A549 (cell line): ENCODE measurements around the gene KLF16. TPM values are rescaled to one million over a fixed set of nuclear protein-coding genes. Genes with fewer than 3 reads are reported as not detected.

Experiments
- ATAC-seq, 2 experiments: fragments of 200-7000 bp in 1 of 2; fragments of >200 bp in 1 of 2; cut with Nextera tagmentation in 1 of 2; cut with Tn5 transposase in 1 of 2; 3 replicates each; pipeline versions ENCODE4 v1.8.0 to v1.9.1; 2018 to 2020; ENCODE audit warnings: mild to moderate bottlenecking in 1 of 2, moderate library complexity in 1 of 2
- CTCF ChIA-PET: fragments of 300-600 bp; sonication (Branson Sonifier 250); formaldehyde crosslinking; extraction: SDS; loops from one replicate; lab custom pipeline; 2021; ENCODE audit warnings: antibody characterized with exemption, inconsistent platforms; lab: Yijun Ruan, JAX
- POLR2A ChIA-PET: fragments of 350-600 bp; formaldehyde crosslinking; extraction: SDS; loops from one replicate; lab custom pipeline; 2021; ENCODE audit warnings: antibody characterized with exemption, inconsistent platforms; lab: Yijun Ruan, JAX
- DNase-seq, 2 experiments: peaks; one replicate each; pipeline versions ENCODE4 v3.0.0 to v3.0.0-alpha.2; 2011 to 2016; ENCODE audit warnings: low read depth in 1 of 2, low spot score in 1 of 2
- FAIRE-seq: peaks from 2 replicates; lab custom pipeline; 2011; peaks lifted over from hg19 to GRCh38; lab: Jason Lieb, UNC
- H3K27ac ChIP-seq, 2 experiments: fragments of >200 bp; sonication (Bioruptor Twin); formaldehyde crosslinking; 3 replicates each; pipeline ENCODE4 v1.5.1; 2016 to 2017
- H3K4me1 ChIP-seq: fragments of >200 bp; sonication (Bioruptor Twin); formaldehyde crosslinking; 3 replicates; pipeline ENCODE4 v1.6.1; 2016
- H3K4me2 ChIP-seq: fragments of >200 bp; sonication (Bioruptor Twin); formaldehyde crosslinking; 3 replicates; pipeline ENCODE4 v1.6.1; 2016
- H3K4me3 ChIP-seq: fragments of >200 bp; sonication (Bioruptor Twin); formaldehyde crosslinking; 3 replicates; pipeline ENCODE4 v1.5.1; 2016
- H3K9me3 ChIP-seq: fragments of >200 bp; sonication (Bioruptor Twin); formaldehyde crosslinking; 3 replicates; pipeline ENCODE4 v1.6.1; 2016
- BHLHE40 ChIP-seq: IDR thresholded peaks from 2 replicates; pipeline ENCODE4 v1.6.1; 2012; ENCODE audit warnings: low read depth, low read length, inconsistent platforms
- CBX8 ChIP-seq: fragments of 200-600 bp; sonication (generic); IDR thresholded peaks from 2 replicates; pipeline ENCODE4 v1.6.1; 2016
- EHF ChIP-seq: fragments of 250-450 bp; sonication (Bioruptor Pico); IDR thresholded peaks from 2 replicates; pipeline ENCODE4 v1.5.0; 2020; ENCODE audit warnings: mild to moderate bottlenecking
- FOSL2 ChIP-seq, 2 experiments: fragments of 450-650 bp in 1 of 2; fragments of >200 bp in 1 of 2; sonication (Bioruptor Twin) in 1 of 2; formaldehyde crosslinking; IDR thresholded peaks; 2 replicates each; pipeline versions ENCODE4 v1.5.0 to v1.6.1; 2016 to 2020; ENCODE audit warnings: mild to moderate bottlenecking in 1 of 2, moderate library complexity in 1 of 2
- FOXS1 ChIP-seq: fragments of 250-450 bp; sonication (Bioruptor Pico); IDR thresholded peaks from 2 replicates; pipeline ENCODE4 v1.5.0; 2020; ENCODE audit warnings: mild to moderate bottlenecking, moderate library complexity
- HDAC2 ChIP-seq: fragments of 200-600 bp; sonication (generic); IDR thresholded peaks from 2 replicates; pipeline ENCODE4 v1.6.1; 2016
- HEYL ChIP-seq: fragments of 250-450 bp; sonication (Bioruptor Pico); IDR thresholded peaks from 2 replicates; pipeline ENCODE4 v1.8.0; 2021; ENCODE audit warnings: mild to moderate bottlenecking, moderate library complexity
- MAFK ChIP-seq: fragments of 450-650 bp; IDR thresholded peaks from 2 replicates; pipeline ENCODE4 v1.6.1; 2014; ENCODE audit not compliant: partially characterized antibody
- MYC ChIP-seq: IDR thresholded peaks from 2 replicates; pipeline ENCODE4 v1.6.1; 2012; ENCODE audit warnings: mild to moderate bottlenecking, inconsistent platforms, low read length, improper control_type of control experiment, borderline replicate concordance
- NFE2L2 ChIP-seq: fragments of 150-350 bp; conservative IDR thresholded peaks from 2 replicates; pipeline ENCODE4 v1.6.1; 2014; ENCODE audit warnings: low read length
- NPAS2 ChIP-seq: fragments of 250-450 bp; sonication (Bioruptor Pico); IDR thresholded peaks from 2 replicates; pipeline ENCODE4 v1.8.0; 2022; ENCODE audit warnings: mild to moderate bottlenecking, moderate library complexity, borderline replicate concordance
- PBX3 ChIP-seq: IDR thresholded peaks from 2 replicates; pipeline ENCODE4 v1.6.1; 2012
- POLR2A ChIP-seq: IDR thresholded peaks from 2 replicates; pipeline ENCODE4 v1.6.1; 2012; ENCODE audit warnings: mild to moderate bottlenecking, low read length
- RAD21 ChIP-seq, 2 experiments: fragments of >200 bp in 1 of 2; sonication (Bioruptor Twin) in 1 of 2; formaldehyde crosslinking in 1 of 2; IDR thresholded peaks in 1 of 2; conservative IDR thresholded peaks in 1 of 2; 2 replicates in 1 of 2; 3 replicates in 1 of 2; pipeline ENCODE4 v1.6.1; 2012 to 2018; ENCODE audit warnings: inconsistent platforms in 1 of 2
- RCOR1 ChIP-seq: fragments of 150-350 bp; IDR thresholded peaks from 2 replicates; pipeline ENCODE4 v1.6.1; 2014; ENCODE audit warnings: antibody characterized with exemption, low read length, low read depth
- RNF2 ChIP-seq: fragments of 200-600 bp; sonication (generic); IDR thresholded peaks from 2 replicates; pipeline ENCODE4 v1.6.1; 2016; ENCODE audit warnings: low read depth, mild to moderate bottlenecking, antibody characterized with exemption, moderate library complexity, borderline replicate concordance
- TFCP2L1 ChIP-seq: fragments of 250-450 bp; sonication (Bioruptor Pico); IDR thresholded peaks from 2 replicates; pipeline ENCODE4 v1.5.0; 2021; ENCODE audit warnings: mild to moderate bottlenecking
- ZC3H11A ChIP-seq: fragments of 450-650 bp; IDR thresholded peaks from 2 replicates; pipeline ENCODE4 v1.6.1; 2014; ENCODE audit warnings: antibody characterized with exemption, mild to moderate bottlenecking
- ZNF302 ChIP-seq: fragments of 250-450 bp; sonication (Bioruptor Pico); IDR thresholded peaks from 2 replicates; pipeline ENCODE4 v1.9.0; 2021; ENCODE audit warnings: inconsistent platforms, mild to moderate bottlenecking, moderate library complexity
- WGBS: methylation state at CpG from one replicate; pipeline ENCODE4 v1.1.6; 2017; ENCODE audit errors: missing lambda C conversion rate; 5-methylcytosine and 5-hydroxymethylcytosine counted together
- polyA plus RNA-seq, 4 experiments: library from polyadenylated mRNA; depleted of rRNA in 3 of 4; stranded (reverse); fragments of >200 nt; fragmentation: RNase III in 1 of 4; extraction: RNeasy Plus Mini Kit Qiagen cat#74134 plus additional on column Dnase treatment in 1 of 4; gene quantifications; 2 replicates in 3 of 4; 3 replicates in 1 of 4; pipeline ENCODE4 v1.2.3, GENCODE V29; 2011 to 2017
- TF ChIP-seq, protein P1 (sequence below): fragments of 250-450 bp; sonication (Bioruptor Pico); IDR thresholded peaks from 2 replicates; pipeline ENCODE4 v1.5.0; 2020; ENCODE audit warnings: low read depth, mild to moderate bottlenecking, moderate library complexity

KLF16 gene
- polyA plus RNA-seq, 2 of the 4 experiments (the other 2 are of a cell fraction): 5.8 to 25.7 TPM

DNA sequence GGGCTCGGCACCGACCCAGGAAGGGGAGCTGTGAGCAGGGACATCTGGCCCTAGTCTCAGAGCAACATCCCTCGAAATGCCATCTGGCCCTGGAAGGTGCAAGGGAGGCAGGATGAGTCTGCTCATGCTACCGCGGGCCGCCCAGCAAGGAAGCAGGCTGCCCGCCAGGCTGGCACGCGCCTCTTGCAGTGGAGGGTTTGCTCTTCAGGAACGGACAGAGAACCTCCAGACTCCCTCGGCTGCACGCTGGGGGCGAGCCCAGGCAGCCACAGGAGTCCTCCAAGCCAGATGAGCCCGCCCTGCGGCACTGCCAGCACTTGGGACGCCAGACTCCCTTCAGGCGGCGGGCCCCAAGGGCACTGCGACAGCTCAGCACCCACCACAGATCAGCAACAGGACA lies 41.2 kb downstream of the KLF16 start:
- H3K9me3 ChIP-seq: no peaks in the 10 kb centered on the region
- peaks cover 10% of the 10 kb centered on the region for H3K4me1 ChIP-seq
- ChIA-PET POLR2A (no interaction called here), CTCF (interaction anchor here (0.8 to 14.1 kb wide), 3 partner anchors 19 to 150 kb away, joined by 3 to 212 read pairs (median 3); no protein-coding TSS in a partner anchor)
- H3K27ac ChIP-seq: no peak overlapping the region
- H3K4me3 ChIP-seq: no peak overlapping the region
- 80% methylated on average over 2 of the region's 19 CpGs for WGBS
- DNase-seq (no peak), ATAC-seq (no peak), FAIRE-seq (no peak)
- TF ChIP-seq POLR2A (no peak), PBX3 (no peak), TFCP2L1 (CRISPR knock-in tag) (no peak), HDAC2 (no peak), NPAS2 (CRISPR knock-in tag) (no peak), FOSL2 (IDR thresholded peaks at IDR 0.05) (no peak), FOSL2 (CRISPR knock-in tag; IDR thresholded peaks at IDR 0.05) (no peak), HEYL (CRISPR knock-in tag) (no peak)
- no peak overlapping the region for H3K4me2 ChIP-seq

DNA sequence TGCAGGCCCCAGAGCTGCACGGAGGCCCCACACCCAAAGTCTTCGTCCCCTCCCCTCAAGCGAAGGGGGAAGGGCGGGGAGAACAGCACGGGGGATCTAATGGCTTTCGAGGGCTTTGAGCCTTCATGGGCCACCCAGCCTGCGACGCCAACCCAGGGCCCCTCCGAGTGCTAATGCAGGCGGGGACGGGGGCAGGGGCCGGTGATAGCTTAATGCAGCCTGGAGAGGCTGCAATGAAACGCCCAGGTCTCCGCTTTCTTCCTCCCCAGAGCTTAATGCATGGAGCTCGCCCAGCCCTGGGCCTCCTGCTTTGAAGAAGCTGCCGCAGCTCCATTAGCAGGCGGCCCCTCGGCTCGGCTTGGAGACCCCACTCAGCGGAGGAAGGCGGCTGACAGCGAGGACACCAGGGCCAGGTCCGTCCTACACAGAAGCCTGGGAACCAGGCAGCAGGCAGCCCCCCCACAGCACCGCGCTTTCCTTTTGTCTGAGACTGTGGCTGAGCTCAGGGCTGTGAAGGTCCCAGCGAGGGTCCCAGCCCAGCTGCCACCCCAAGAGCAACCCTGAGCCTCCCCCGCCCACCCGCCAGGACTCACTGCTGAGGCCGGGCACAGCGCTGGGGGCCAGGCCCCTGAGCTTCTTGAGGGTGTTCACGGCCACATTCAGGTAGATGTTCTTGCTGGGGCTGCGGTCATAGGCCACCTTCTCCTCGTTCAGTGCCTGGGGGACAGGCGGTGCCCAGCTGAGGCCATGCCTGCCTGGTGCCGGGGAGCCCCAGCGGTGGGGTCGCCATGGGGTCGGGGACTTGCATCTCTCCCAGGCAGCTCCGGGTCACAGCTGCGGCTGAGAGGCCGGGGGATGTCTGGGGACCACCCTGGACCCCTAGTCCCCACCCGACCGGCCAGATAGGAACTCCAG lies 43.8 kb downstream of the KLF16 start:
- H3K4me2 ChIP-seq: no peak overlapping the region
- 96% methylated on average over 5 of the region's 43 CpGs for WGBS
- no peak for ATAC-seq
- no peaks in the 10 kb centered on the region for H3K9me3 ChIP-seq
- no peak for FAIRE-seq
- H3K4me3 ChIP-seq: no peak overlapping the region
- ChIA-PET POLR2A (no interaction called here), CTCF (interaction anchor here (0.8 to 14.1 kb wide), 2 partner anchors 21 to 23 kb away, joined by 3 to 212 read pairs; no protein-coding TSS in a partner anchor)
- no peak for DNase-seq
- H3K27ac ChIP-seq: no peak overlapping the region
- no peak for TF ChIP-seq RCOR1
- TF ChIP-seq EHF (CRISPR knock-in tag): no peak
- TF ChIP-seq ZNF302: no peak
- no peak for TF ChIP-seq BHLHE40
- no peak for TF ChIP-seq RNF2
- no peak for TF ChIP-seq HEYL (CRISPR knock-in tag)
- no peak for TF ChIP-seq NFE2L2
- TF ChIP-seq FOSL2 (IDR thresholded peaks at IDR 0.05): no peak
- TF ChIP-seq FOSL2 (CRISPR knock-in tag; IDR thresholded peaks at IDR 0.05): no peak
- no peak for TF ChIP-seq FOXS1 (CRISPR knock-in tag)
- TF ChIP-seq ZC3H11A: no peak
- TF ChIP-seq RAD21 (conservative IDR thresholded peaks at IDR 0.05 in 1 of 2, IDR thresholded peaks at IDR 0.05 in 1 of 2): no peak
- TF ChIP-seq CBX8: no peak
- no peak for TF ChIP-seq PBX3
- no peak for TF ChIP-seq MYC
- no peak for TF ChIP-seq MAFK
- TF ChIP-seq, protein P1, sequence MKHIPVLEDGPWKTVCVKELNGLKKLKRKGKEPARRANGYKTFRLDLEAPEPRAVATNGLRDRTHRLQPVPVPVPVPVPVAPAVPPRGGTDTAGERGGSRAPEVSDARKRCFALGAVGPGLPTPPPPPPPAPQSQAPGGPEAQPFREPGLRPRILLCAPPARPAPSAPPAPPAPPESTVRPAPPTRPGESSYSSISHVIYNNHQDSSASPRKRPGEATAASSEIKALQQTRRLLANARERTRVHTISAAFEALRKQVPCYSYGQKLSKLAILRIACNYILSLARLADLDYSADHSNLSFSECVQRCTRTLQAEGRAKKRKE (CRISPR knock-in tag): no peak
- no peaks in the 10 kb centered on the region for H3K4me1 ChIP-seq
